Loucy (cell line): ENCODE results near the gene RNF26.
A peak's percentile ranks its signal among the peaks of the same experiment; 100 is the strongest.

Source experiments
- H2AFZ ChIP-seq: fragments of 200-600 bp; sonication (generic); 2 replicates; pipeline ENCODE4 v1.6.0; 2016; ENCODE audit warnings: antibody characterized with exemption, mild to moderate bottlenecking, low read length, moderate library complexity
- H3F3A ChIP-seq: fragments of 200-600 bp; 2 replicates; pipeline ENCODE4 v1.6.0; 2016; ENCODE audit warnings: antibody characterized with exemption, low read depth, mild to moderate bottlenecking
- H3K27me3 ChIP-seq: fragments of 200-600 bp; sonication (generic); 2 replicates; pipeline ENCODE4 v1.6.1; 2014; ENCODE audit warnings: low read length, mild to moderate bottlenecking; ENCODE audit not compliant: insufficient read depth, poor library complexity, severe bottlenecking
- H3K36me3 ChIP-seq: fragments of 200-600 bp; sonication (generic); 2 replicates; pipeline ENCODE4 v1.6.1; 2016; ENCODE audit warnings: low read length; ENCODE audit not compliant: insufficient read depth
- H3K4me1 ChIP-seq: fragments of 200-600 bp; sonication (generic); 2 replicates; pipeline ENCODE4 v1.5.1; 2014; ENCODE audit warnings: low read length, mild to moderate bottlenecking; ENCODE audit not compliant: insufficient read depth, poor library complexity, severe bottlenecking
- H3K4me2 ChIP-seq: fragments of 200-600 bp; sonication (generic); 2 replicates; pipeline ENCODE4 v1.6.0; 2014; ENCODE audit warnings: antibody characterized with exemption, low read length, low read depth, mild to moderate bottlenecking; ENCODE audit not compliant: poor library complexity, severe bottlenecking
- H3K4me3 ChIP-seq: fragments of 200-600 bp; sonication (generic); 2 replicates; pipeline ENCODE4 v1.5.1; 2014; ENCODE audit warnings: low read length, mild to moderate bottlenecking, mixed read lengths; ENCODE audit not compliant: poor library complexity, severe bottlenecking
- H3K79me2 ChIP-seq: fragments of 200-600 bp; sonication (generic); 2 replicates; pipeline ENCODE4 v1.6.1; 2014; ENCODE audit warnings: low read length; ENCODE audit not compliant: insufficient read depth
- H3K9ac ChIP-seq: fragments of 200-600 bp; sonication (generic); 2 replicates; pipeline ENCODE4 v1.6.0; 2014; ENCODE audit warnings: mild to moderate bottlenecking, low read depth, low read length, moderate library complexity; ENCODE audit not compliant: poor library complexity, severe bottlenecking
- H3K9me2 ChIP-seq: fragments of 200-600 bp; sonication (generic); replicated peaks from 2 replicates; pipeline ENCODE4 v1.6.1; 2016; ENCODE audit warnings: low read depth, low read length, mixed read lengths
- H3K9me3 ChIP-seq: fragments of 200-600 bp; sonication (generic); 2 replicates; pipeline ENCODE4 v1.6.1; 2014; ENCODE audit warnings: mild to moderate bottlenecking, antibody characterized with exemption, low read length, low read depth; ENCODE audit not compliant: insufficient read depth
- H4K20me1 ChIP-seq: fragments of 200-600 bp; sonication (generic); 2 replicates; pipeline ENCODE4 v1.6.0; 2014; ENCODE audit warnings: antibody characterized with exemption, low read length, mild to moderate bottlenecking; ENCODE audit not compliant: insufficient read depth, poor library complexity, severe bottlenecking
- CTCF ChIP-seq: fragments of 200-600 bp; sonication (generic); conservative IDR thresholded peaks from 2 replicates; pipeline ENCODE4 v1.5.1; 2014; ENCODE audit warnings: mild to moderate bottlenecking, antibody characterized with exemption, low read length
- EZH2phosphoT487 ChIP-seq: fragments of 200-600 bp; IDR thresholded peaks from 2 replicates; pipeline ENCODE4 v1.6.1; 2018; ENCODE audit warnings: antibody characterized with exemption, mild to moderate bottlenecking, moderate library complexity, borderline replicate concordance

The RNF26 gene

DNA sequence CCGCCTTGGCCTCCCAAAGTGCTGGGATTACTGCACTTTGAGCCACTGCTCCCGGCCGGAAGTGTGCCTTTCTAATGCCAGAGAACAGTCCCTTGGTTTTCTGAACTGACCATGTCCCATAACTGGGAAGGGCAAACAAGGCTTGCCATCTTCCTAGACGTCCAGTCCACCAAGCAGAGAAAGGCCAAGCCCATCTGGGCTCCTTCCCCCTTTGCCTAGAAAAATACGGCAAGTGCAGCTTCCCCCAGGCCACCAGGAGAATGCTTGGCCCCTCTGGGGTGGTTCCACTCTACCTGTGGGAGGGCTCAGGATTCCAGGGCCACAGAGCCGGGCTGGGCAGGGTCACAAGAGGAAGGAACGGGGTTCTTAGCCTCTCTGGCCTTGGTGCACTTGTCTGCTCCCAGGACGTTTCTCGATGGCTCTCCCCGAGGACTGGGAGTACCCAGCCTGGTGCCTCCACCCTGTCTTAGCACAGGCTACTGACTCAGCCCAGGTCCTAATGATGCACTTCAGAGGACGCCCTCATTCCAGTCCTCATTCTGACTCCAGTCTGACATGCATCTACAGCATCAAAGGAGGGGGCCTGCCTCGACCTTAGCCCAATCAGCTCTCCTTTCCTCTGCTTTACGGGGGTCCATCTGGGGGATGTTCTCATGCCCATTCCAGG is 46.0 kb downstream of the RNF26 start:
- Histone ChIP-seq H3F3A (no peaks in the 10 kb centered on the region), H3K9me3 (no peaks in the 10 kb centered on the region), H3K9ac (peak overlapping the region; percentile 67), H3K4me1 (peaks cover 21% of the 10 kb centered on the region), H2AFZ (peak overlapping the region; percentile 92), H3K4me3 (peak overlapping the region; percentile 78), H3K79me2 (no peaks in the 10 kb centered on the region), H3K4me2 (peak overlapping the region; percentile 78), H3K36me3 (no peaks in the 10 kb centered on the region), H3K9me2 (no peaks in the 10 kb centered on the region), H3K27me3 (no peaks in the 10 kb centered on the region), H4K20me1 (no peaks in the 10 kb centered on the region)
- TF ChIP-seq CTCF (no peak), EZH2phosphoT487 (no peak)

- peaks cover 21% of the 10 kb centered on the region for H3K4me1 ChIP-seq
- H3K9me3 ChIP-seq: no peaks in the 10 kb centered on the region
- H3K4me3 ChIP-seq: peak overlapping the region; percentile 78
- H4K20me1 ChIP-seq: no peaks in the 10 kb centered on the region
- H3K4me2 ChIP-seq: peak overlapping the region; percentile 78
- peak overlapping the region; percentile 92 for H2AFZ ChIP-seq
- H3K79me2 ChIP-seq: no peaks in the 10 kb centered on the region
- H3K9ac ChIP-seq: peak overlapping the region; percentile 67
- H3F3A ChIP-seq: no peaks in the 10 kb centered on the region
- no peak for TF ChIP-seq EZH2phosphoT487
- TF ChIP-seq CTCF: no peak
- H3K9me2 ChIP-seq: no peaks in the 10 kb centered on the region
- H3K36me3 ChIP-seq: no peaks in the 10 kb centered on the region
- no peaks in the 10 kb centered on the region for H3K27me3 ChIP-seq
These were observed 46.5 kb downstream of the RNF26 start for GRCh38 chr11:119380827-119381180.

DNA sequence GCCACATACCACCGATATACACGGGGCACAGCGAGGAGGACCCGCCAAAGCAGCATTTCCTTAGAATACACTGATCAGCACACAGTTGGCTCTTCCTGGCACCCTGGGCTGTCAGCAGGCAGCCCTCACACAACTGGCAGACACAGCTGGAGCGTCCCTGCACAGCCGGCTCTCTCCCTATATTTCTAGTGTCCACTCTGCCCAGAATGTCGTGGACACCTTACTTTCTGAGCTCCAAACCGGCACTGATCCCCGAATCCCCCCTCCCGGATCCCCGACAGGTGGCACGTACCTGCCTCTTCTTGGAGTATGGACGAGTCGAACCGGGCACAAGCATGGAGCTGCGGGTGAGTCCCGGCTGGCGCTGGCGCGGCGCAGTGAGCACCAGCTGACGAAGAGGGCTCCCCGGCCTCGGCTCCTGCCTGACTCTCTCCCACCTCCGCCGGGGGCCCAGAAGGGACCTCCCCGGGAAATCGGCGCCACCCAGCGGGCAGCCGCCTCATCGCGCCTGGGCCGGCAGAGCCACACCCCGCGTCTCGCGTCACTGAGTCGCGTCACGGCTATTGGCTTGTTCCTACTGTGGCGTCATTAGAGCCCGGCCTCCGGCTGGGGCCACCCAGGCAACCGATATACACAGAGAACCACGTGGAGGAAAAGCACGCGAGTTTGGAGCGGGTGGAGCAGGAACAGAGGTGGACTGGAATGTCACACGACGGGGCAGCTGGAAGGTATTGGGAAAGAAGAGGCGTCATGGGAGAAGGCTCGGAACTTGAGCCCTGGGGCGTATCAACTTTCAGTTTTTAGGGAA is 47.1 kb downstream of the RNF26 start, which contains the start of gene USP2:
USP2 (minus strand) TSS at position 510 of the 808 bp plus-strand sequence. CDS start 8,210 bp downstream, outside the sequence.
- peaks cover 21% of the 10 kb centered on the region for H3K4me1 ChIP-seq
- H2AFZ ChIP-seq: peak within 1 kb of the TSS; percentile 92
- no peaks in the 10 kb centered on the region for H4K20me1 ChIP-seq

More for the DNA sequence above, 47.1 kb downstream of the RNF26 start, which contains the start of gene USP2:
- Histone ChIP-seq H3K4me2 (peak within 1 kb of the TSS; percentile 78), H3K9me3 (no peaks in the 10 kb centered on the region), H3K4me3 (peak within 1 kb of the TSS; percentile 78), H3K27me3 (no peaks in the 10 kb centered on the region), H3K9ac (peak within 1 kb of the TSS; percentile 67), H3F3A (no peaks in the 10 kb centered on the region), H3K36me3 (no peaks in the 10 kb centered on the region), H3K9me2 (no peaks in the 10 kb centered on the region), H3K79me2 (no peaks in the 10 kb centered on the region)
- TF ChIP-seq EZH2phosphoT487 (no peak), CTCF (peak; percentile 81)
